Mucosa of descending colon (tissue), 3 donors: ENCODE results near the gene THSD7A. TPM values are rescaled to one million over a fixed set of nuclear protein-coding genes. Genes with fewer than 3 reads are reported as not detected.

ENCODE experiments used
- ATAC-seq: fragments of 200-7000 bp; cut with Tn5 transposase; one replicate; pipeline ENCODE4 v1.9.1; 2020; ENCODE audit warnings: mild to moderate bottlenecking, moderate library complexity
- DNase-seq, 3 donors: peaks; one replicate each; pipeline ENCODE4 v3.0.0-alpha.2; 2020
- H3K36me3 ChIP-seq: fragments of 200-600 bp; one replicate; pipeline ENCODE4 v1.8.0; 2021; ENCODE audit warnings: low read depth, mild to moderate bottlenecking
- H3K4me1 ChIP-seq: fragments of 200-600 bp; one replicate; pipeline ENCODE4 v1.8.0; 2021; ENCODE audit warnings: low read depth, mild to moderate bottlenecking
- H3K4me3 ChIP-seq: fragments of 200-600 bp; one replicate; pipeline ENCODE4 v1.8.0; 2021; ENCODE audit warnings: mild to moderate bottlenecking
- H3K9me3 ChIP-seq: fragments of 200-600 bp; one replicate; pipeline ENCODE4 v1.8.0; 2021; ENCODE audit warnings: mild to moderate bottlenecking
- CTCF ChIP-seq: fragments of 200-600 bp; IDR thresholded peaks from one replicate; pipeline ENCODE4 v1.8.0; 2022; ENCODE audit warnings: antibody characterized with exemption, mild to moderate bottlenecking
- intact Hi-C, 2 donors: fragments of 100-400 bp; cut with DNase I in 1 of 2; cut with micrococcal nuclease in 1 of 2; formaldehyde crosslinking; loops; one replicate each; pipeline versions ENCODE4 v1.11.0 to v1.11.1; 2022; cut with DNase I, micrococcal nuclease
- total RNA-seq, 3 donors: library from RNA; stranded (reverse); fragmentation: NEBNext Ultra II Directional in 2 of 3; extraction: Animal tissue kit (Norgen Biotek cat#: 25700) in 2 of 3; gene quantifications; one replicate each; pipeline versions ENCODE4 v1.2.1 to v1.2.4, GENCODE V29; 2021 to 2023
- donor health status: DM: no; HTN: no; CAD: no; lungs with moderate emphysema.
- donor health status: DM: no; HTN: no; CAD: no.
- donor health status: DM: no; HTN: yes; CAD: no.

The THSD7A gene
- total RNA-seq, 3 donors from 2014 or later, result 1.0 to 5.4 (median 3.4) TPM

GRCh38 chr7:11747715-11748485, 84.1 kb downstream of the THSD7A start:
- ATAC-seq (no peak), DNase-seq (no peak)
- Histone ChIP-seq H3K9me3 (no peaks in the 10 kb centered on the region), H3K36me3 (no peaks in the 10 kb centered on the region), H3K4me3 (no peak overlapping the region), H3K4me1 (no peaks in the 10 kb centered on the region)
- intact Hi-C loops, result no loop called here
- no peak for TF ChIP-seq CTCF

GRCh38 chr7:11746591-11746990, 85.4 kb downstream of the THSD7A start:
- DNase-seq (no peak), ATAC-seq (no peak)
- TF ChIP-seq CTCF, result no peak
- Histone ChIP-seq H3K9me3 (no peaks in the 10 kb centered on the region), H3K4me3 (no peak overlapping the region), H3K36me3 (no peaks in the 10 kb centered on the region), H3K4me1 (no peaks in the 10 kb centered on the region)
- intact Hi-C loops, result no loop called here

GRCh38 chr7:11743548-11743947, 88.5 kb downstream of the THSD7A start:
- H3K4me1 ChIP-seq, result no peaks in the 10 kb centered on the region
- DNase-seq, result no peak
- intact Hi-C loops, result no loop called here
- no peak for TF ChIP-seq CTCF
- no peaks in the 10 kb centered on the region for H3K36me3 ChIP-seq
- no peak for ATAC-seq
- no peak overlapping the region for H3K4me3 ChIP-seq
- no peaks in the 10 kb centered on the region for H3K9me3 ChIP-seq

- Histone ChIP-seq H3K36me3 (no peaks in the 10 kb centered on the region), H3K4me3 (no peak overlapping the region), H3K4me1 (no peaks in the 10 kb centered on the region), H3K9me3 (no peaks in the 10 kb centered on the region)
- no peak for DNase-seq
- ATAC-seq, result no peak
- TF ChIP-seq CTCF, result no peak
- intact Hi-C loops, result no loop called here
These were observed 89.0 kb downstream of the THSD7A start for GRCh38 chr7:11743016-11743415.

- intact Hi-C loops, result no loop called here
- no peak for TF ChIP-seq CTCF
- Histone ChIP-seq H3K4me3 (no peak overlapping the region), H3K9me3 (no peaks in the 10 kb centered on the region), H3K36me3 (no peaks in the 10 kb centered on the region), H3K4me1 (no peaks in the 10 kb centered on the region)
- no peak for DNase-seq
- ATAC-seq, result no peak
These were observed 89.5 kb downstream of the THSD7A start for GRCh38 chr7:11742496-11742895.
